ENCODE measurements around the gene DIAPH2.

The DIAPH2 gene

GRCh38 chrX:97524340-97524739 lies 839.7 kb downstream of the DIAPH2 start:
- Mint-ChIP-seq H3K4me3 (no peak overlapping the region), H3K9me3 (peaks cover 8% of the 10 kb centered on the region), H3K27ac (no peak overlapping the region), H3K4me1 (no peaks in the 10 kb centered on the region), H3K36me3 (no peaks in the 10 kb centered on the region)
- no peak for DNase-seq (ENCODE audit: low spot score in 2 of 2)
- no peak for ATAC-seq

GRCh38 chrX:97524997-97525396 lies 840.4 kb downstream of the DIAPH2 start:
- Mint-ChIP-seq H3K4me1 (no peaks in the 10 kb centered on the region), H3K9me3 (peaks cover 14% of the 10 kb centered on the region), H3K36me3 (no peaks in the 10 kb centered on the region), H3K4me3 (no peak overlapping the region), H3K27ac (no peak overlapping the region)
- DNase-seq (ENCODE audit: low spot score in 2 of 2) (no peak), ATAC-seq (no peak)

GRCh38 chrX:97525981-97526380 lies 841.3 kb downstream of the DIAPH2 start:
- Mint-ChIP-seq H3K27ac (no peak overlapping the region), H3K36me3 (no peaks in the 10 kb centered on the region), H3K4me1 (no peaks in the 10 kb centered on the region), H3K4me3 (no peak overlapping the region), H3K9me3 (peaks cover 20% of the 10 kb centered on the region)
- ATAC-seq, result no peak
- no peak for DNase-seq (ENCODE audit: low spot score in 2 of 2)

- no peak for DNase-seq (ENCODE audit: low spot score in 2 of 2)
- Mint-ChIP-seq H3K4me3 (no peak overlapping the region), H3K27ac (no peak overlapping the region), H3K4me1 (no peaks in the 10 kb centered on the region), H3K9me3 (peaks cover 23% of the 10 kb centered on the region), H3K36me3 (no peaks in the 10 kb centered on the region)
- ATAC-seq, result no peak
Observed at GRCh38 chrX:97527725-97528124, 843.1 kb downstream of the DIAPH2 start.

- ATAC-seq (no peak), DNase-seq (ENCODE audit: low spot score in 2 of 2) (no peak)
- H3K27ac Mint-ChIP-seq, result no peak overlapping the region
- H3K4me1 Mint-ChIP-seq, result no peaks in the 10 kb centered on the region
- peaks cover 23% of the 10 kb centered on the region for H3K9me3 Mint-ChIP-seq
- no peak overlapping the region for H3K4me3 Mint-ChIP-seq
- H3K36me3 Mint-ChIP-seq, result no peaks in the 10 kb centered on the region
Observed at GRCh38 chrX:97529536-97530200, 845.0 kb downstream of the DIAPH2 start.

- Mint-ChIP-seq H3K9me3 (peaks cover 23% of the 10 kb centered on the region), H3K27ac (no peak overlapping the region), H3K4me1 (no peaks in the 10 kb centered on the region), H3K4me3 (no peak overlapping the region), H3K36me3 (no peaks in the 10 kb centered on the region)
- ATAC-seq, result no peak
- no peak for DNase-seq (ENCODE audit: low spot score in 2 of 2)
Observed at GRCh38 chrX:97531825-97532224, 847.2 kb downstream of the DIAPH2 start.

- no peaks in the 10 kb centered on the region for H3K36me3 Mint-ChIP-seq
- H3K27ac Mint-ChIP-seq, result no peak overlapping the region
- no peaks in the 10 kb centered on the region for H3K9me3 Mint-ChIP-seq
- DNase-seq (ENCODE audit: low spot score in 2 of 2) (no peak), ATAC-seq (no peak)
- H3K4me1 Mint-ChIP-seq, result no peaks in the 10 kb centered on the region
- no peak overlapping the region for H3K4me3 Mint-ChIP-seq
Observed at GRCh38 chrX:97538745-97539144, 854.1 kb downstream of the DIAPH2 start.

- no peaks in the 10 kb centered on the region for H3K36me3 Mint-ChIP-seq
- no peak for DNase-seq (ENCODE audit: low spot score in 2 of 2)
- no peak overlapping the region for H3K27ac Mint-ChIP-seq
- no peaks in the 10 kb centered on the region for H3K9me3 Mint-ChIP-seq
- no peak overlapping the region for H3K4me3 Mint-ChIP-seq
- no peak for ATAC-seq
- H3K4me1 Mint-ChIP-seq, result no peaks in the 10 kb centered on the region
Observed at GRCh38 chrX:97539970-97540519, 855.4 kb downstream of the DIAPH2 start.

GRCh38 chrX:97547877-97548578 lies 863.4 kb downstream of the DIAPH2 start:
- Mint-ChIP-seq H3K36me3 (no peaks in the 10 kb centered on the region), H3K9me3 (no peaks in the 10 kb centered on the region), H3K4me1 (no peaks in the 10 kb centered on the region), H3K4me3 (no peak overlapping the region), H3K27ac (no peak overlapping the region)
- ATAC-seq (no peak), DNase-seq (ENCODE audit: low spot score in 2 of 2) (no peak)

GRCh38 chrX:97551821-97552220 lies 867.2 kb downstream of the DIAPH2 start:
- Mint-ChIP-seq H3K36me3 (no peaks in the 10 kb centered on the region), H3K4me3 (no peak overlapping the region), H3K27ac (no peak overlapping the region), H3K4me1 (no peaks in the 10 kb centered on the region), H3K9me3 (no peaks in the 10 kb centered on the region)
- ATAC-seq, result peak; percentile 45
- no peak for DNase-seq (ENCODE audit: low spot score in 2 of 2)

GRCh38 chrX:97553833-97554232 lies 869.2 kb downstream of the DIAPH2 start:
- H3K4me3 Mint-ChIP-seq, result no peak overlapping the region
- H3K36me3 Mint-ChIP-seq, result no peaks in the 10 kb centered on the region
- no peaks in the 10 kb centered on the region for H3K4me1 Mint-ChIP-seq
- ATAC-seq (no peak), DNase-seq (ENCODE audit: low spot score in 2 of 2) (no peak)
- no peaks in the 10 kb centered on the region for H3K9me3 Mint-ChIP-seq
- no peak overlapping the region for H3K27ac Mint-ChIP-seq

- Mint-ChIP-seq H3K9me3 (no peaks in the 10 kb centered on the region), H3K36me3 (no peaks in the 10 kb centered on the region), H3K4me3 (no peak overlapping the region), H3K4me1 (no peaks in the 10 kb centered on the region), H3K27ac (no peak overlapping the region)
- no peak for DNase-seq (ENCODE audit: low spot score in 2 of 2)
- no peak for ATAC-seq
Observed at GRCh38 chrX:97556359-97556758, 871.7 kb downstream of the DIAPH2 start.

- Mint-ChIP-seq H3K27ac (peak overlapping the region; percentile 90), H3K4me3 (peak overlapping the region; percentile 62), H3K9me3 (no peaks in the 10 kb centered on the region), H3K4me1 (peaks cover 6% of the 10 kb centered on the region), H3K36me3 (no peaks in the 10 kb centered on the region)
- DNase-seq (ENCODE audit: low spot score in 2 of 2) (peak in 1 of 2 donors; percentile 48), ATAC-seq (peak; percentile 92)
Observed at GRCh38 chrX:97563531-97564133, 879.0 kb downstream of the DIAPH2 start.

- ATAC-seq, result no peak
- Mint-ChIP-seq H3K27ac (no peak overlapping the region), H3K4me1 (peaks cover 6% of the 10 kb centered on the region), H3K36me3 (no peaks in the 10 kb centered on the region), H3K4me3 (no peak overlapping the region), H3K9me3 (no peaks in the 10 kb centered on the region)
- DNase-seq (ENCODE audit: low spot score in 2 of 2), result no peak
Observed at GRCh38 chrX:97564496-97564895, 879.9 kb downstream of the DIAPH2 start.

GRCh38 chrX:97587171-97587570 lies 902.5 kb downstream of the DIAPH2 start:
- Mint-ChIP-seq H3K36me3 (no peaks in the 10 kb centered on the region), H3K4me3 (no peak overlapping the region), H3K4me1 (no peaks in the 10 kb centered on the region), H3K9me3 (no peaks in the 10 kb centered on the region), H3K27ac (no peak overlapping the region)
- DNase-seq (ENCODE audit: low spot score in 2 of 2), result no peak
- no peak for ATAC-seq
